HG02938 (cell line): ENCODE results near the gene SMIM38.

Source experiments
- ATAC-seq: cut with Tn5 transposase; IDR thresholded peaks from one replicate; pipeline ENCODE4 v1.9.1; 2021; ENCODE audit warnings: mild to moderate bottlenecking, moderate library complexity; ENCODE audit not compliant: unreplicated experiment

Gene SMIM38

DNA sequence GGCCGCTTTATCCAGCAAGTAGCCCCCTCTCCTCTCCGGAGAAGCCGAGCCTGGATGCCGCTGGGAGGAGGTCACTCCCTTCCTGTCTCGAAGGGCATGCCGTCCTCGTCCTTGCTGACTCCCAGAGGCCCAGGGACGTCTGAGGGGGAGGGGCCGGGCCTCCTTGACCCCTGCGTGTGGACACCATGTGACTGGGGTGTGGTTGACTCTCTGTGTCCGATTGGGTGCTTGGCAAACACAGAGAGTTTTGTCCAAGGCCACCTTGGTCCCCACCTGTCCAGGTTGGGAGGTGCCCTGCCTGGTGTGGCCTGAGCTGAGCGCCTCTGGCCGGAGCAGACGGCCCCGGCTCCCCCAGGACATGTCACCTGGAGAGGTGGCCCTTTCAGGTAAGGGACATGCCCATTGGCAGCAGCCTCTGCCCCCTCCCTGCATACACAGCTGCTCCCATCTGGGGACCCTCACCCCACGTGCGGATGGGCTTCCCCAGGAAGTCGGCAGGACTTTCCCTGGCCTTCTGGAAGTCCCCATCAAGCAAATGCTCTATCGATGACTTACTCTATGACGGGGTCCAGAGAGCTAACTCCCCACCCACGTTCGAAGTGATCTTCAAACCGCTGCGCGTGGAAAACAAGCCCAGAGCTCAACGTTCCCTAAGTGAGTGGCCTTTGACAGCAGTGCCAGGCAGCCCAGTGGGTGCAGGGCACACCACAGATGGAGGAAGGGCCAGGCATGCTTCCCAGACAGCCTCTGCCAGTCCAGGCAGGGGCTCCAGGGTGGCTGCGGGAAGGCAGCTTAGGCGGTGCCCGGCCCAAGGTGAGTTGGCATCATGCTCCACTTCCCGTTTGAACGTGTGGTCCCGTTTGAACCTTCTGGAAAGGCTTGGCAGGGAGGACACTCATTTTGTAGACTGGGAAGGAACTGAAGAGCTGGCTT, at the start of gene SMIM38:
Gene SMIM38, plus strand, starts transcription at position 634 of the 933 bp plus-strand sequence. CDS start 1,912 bp downstream, outside the sequence.
- no peak for ATAC-seq

DNA sequence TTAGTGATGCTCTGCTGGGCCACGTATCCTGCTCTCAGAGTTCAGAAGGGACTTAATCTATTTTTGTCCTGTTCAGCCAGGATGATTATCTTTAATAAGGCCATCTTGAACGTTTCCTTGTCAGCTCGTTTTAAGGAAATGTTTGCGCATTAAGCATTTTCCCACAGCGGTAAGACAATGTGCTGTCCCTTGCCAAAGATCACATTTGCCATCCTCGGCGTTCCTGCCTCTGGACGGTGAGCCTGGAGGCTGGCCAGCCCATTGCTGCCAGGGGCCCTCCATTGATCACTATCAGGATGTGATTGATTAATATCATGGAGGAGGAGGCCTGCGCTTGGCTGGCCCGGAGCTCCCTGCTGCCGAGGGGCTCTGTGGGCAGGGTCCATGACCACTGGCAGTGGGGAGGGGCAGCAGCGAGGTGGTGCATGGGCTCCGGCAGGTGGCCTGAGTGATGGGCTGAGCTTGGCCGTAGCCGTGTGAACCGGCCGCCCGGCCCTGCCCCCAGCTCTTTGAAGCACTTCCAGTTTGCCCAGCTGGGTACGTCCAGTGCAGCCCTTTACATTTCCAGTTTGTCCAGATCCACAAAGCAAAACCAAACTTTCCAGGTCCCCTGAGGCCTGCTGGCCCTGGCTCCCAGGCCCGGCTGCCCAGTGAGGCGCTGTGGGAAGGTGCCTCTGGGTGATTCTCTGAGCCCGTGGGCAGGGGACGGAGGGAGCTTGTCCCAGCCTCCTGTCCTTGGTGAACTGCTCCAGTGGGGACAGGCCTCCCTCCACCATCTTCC, 49.5 kb upstream of the SMIM38 start:
- ATAC-seq = no peak

DNA sequence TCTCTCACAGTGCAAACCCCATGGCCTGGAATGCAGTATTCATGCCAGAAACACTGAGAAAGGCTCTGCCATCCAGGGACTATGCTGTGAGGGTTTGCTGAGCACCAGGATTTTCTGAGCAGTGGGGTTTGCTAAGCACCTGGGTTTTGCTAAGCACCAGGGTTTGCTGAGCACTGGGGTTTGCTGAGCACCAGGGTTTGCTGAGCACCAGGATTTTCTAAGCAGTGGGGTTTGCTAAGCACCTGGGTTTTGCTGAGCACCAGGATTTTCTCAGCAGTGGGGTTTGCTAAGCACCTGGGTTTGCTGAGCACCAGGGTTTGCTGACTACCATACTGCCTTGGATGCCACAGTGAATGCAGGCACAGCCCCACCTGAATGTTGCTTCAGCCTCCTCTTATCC, 48.3 kb upstream of the SMIM38 start:
- no peak for ATAC-seq

DNA sequence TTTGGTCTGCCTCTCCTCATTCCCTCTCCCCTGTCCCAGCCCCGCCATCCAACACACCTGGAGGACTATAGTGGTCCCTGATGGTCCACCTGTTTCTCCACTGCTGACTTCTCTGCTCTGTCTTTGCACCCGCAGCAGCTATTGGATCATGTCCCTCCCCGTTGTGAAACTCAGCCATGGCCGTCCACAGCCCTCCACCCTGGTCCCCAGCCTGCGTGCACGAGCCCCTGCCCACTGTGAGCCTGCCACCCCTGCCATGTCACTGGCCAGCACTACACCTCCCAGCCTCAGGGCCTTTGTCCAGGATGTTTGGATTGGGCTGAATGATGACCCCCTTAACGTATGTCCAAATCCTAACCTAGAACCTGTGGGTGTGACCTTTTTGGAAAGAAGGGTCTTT, 47.7 kb upstream of the SMIM38 start:
- no peak for ATAC-seq

DNA sequence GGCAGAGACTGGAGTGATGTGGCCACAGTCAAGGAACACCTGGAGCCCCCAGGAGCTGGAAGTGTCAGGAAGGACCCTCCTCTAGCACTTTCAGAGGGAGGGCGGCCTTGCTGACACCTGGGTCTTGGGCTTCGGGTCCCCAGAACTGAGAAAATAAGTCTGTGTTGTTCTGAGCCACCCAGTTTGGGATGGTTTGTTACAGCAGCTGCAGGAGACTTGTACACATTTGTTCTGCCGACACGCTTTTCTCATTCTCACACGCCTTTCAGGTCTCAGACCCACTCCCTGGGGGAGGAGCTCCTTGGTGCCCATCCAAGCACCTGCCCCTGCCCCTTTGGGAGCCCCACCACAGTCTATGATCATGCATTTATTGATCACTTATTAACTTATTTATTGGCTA, 47.2 kb upstream of the SMIM38 start:
- no peak for ATAC-seq

DNA sequence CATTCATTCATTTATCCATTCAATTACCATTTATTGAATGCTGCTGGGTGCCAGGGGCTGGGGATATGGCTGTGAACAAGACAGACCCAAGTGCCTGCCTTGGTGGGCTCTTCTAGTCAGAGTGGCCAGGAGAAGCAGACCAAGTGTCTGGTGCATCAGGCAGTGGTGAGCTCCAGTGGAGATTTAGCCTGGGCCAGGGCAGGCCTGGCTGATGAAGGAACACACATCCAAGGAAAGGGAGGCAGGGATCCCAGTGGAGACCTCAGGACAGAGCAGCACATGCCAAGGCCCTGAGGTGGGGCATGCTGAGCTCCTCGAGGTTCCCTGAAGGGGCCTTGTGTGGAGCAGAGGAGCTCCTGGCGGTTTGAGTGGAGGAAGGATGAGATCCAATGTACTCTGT, 46.6 kb upstream of the SMIM38 start:
- no peak for ATAC-seq

DNA sequence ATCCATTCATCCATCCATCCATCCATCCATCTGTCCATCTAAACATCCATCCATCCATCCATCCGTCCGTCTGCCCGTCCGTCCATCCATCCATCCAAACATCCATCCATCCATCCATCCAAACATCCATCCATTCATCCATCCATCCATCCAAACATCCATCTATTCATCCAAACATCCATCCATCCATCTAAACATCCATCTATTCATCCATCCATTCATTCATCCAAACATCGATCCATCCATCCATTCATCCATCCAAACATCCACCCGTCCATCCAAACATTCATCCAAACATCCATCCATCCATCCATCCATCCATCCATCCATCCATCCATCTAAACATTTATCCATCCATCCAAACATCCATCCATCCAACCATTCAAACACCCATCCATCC, 45.3 kb upstream of the SMIM38 start:
- ATAC-seq = no peak

DNA sequence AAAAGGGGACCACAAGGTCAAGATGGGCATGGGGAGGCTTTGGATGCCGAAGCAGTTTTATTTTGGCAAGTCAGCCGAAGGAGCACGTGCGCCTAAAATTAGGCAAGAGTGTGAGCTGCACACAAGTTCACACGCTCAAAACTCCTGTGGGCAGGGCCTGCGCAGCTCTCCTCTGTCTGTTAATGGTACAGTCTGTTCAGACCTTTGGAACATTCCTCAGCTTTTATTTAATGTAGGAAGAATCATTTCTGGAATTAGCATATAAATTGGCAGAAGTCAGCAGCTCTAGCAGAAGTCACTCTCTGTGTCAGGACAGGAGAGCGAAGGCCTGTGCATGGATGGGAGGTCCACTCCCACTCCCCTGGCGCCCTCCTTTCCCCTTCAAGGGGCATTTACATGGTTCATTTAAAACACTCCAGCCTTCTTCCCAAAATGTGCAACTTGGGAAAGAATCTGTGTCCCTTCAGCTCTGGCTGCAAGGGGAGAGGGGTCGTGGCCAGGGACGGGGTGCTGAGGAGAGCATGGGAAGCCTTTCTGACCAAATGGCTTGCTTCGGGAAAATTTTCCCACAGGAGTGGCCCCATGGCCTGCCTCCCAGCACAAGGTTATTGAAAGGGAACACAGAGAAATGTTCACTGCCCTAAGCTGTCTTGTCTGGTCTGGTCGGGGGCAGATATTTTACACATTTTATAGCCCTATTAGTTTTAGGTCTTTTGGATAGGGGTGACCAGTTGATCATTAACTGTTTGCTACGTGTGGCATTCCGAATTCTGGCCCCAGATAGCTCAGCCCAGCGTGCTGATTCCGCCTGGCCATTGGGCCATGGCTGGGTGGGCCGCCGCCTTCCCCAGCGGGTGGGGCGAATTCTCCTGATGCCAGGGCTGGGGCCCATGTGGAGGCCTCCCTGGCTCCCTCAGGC, 43.9 kb upstream of the SMIM38 start:
- no peak for ATAC-seq

DNA sequence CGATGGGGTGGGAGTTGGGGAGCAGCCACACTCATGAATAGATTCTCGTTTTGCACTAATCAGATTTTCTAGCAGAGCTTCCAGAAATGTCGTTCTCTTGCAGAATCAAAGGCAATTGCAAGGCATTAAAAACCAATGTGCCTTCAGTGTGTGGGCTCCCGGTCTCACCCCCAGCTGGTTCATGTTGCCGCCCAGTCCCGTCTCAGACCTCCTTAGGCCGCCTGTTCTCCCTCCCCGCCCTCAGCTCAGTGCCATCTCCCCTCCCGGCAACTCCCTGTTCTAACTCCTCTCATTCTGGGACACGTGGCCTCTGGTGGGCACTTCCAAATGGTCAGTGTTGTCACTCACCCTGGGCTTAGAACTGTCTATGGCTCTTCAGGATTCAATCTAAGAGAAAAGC, 42.5 kb upstream of the SMIM38 start:
- no peak for ATAC-seq

DNA sequence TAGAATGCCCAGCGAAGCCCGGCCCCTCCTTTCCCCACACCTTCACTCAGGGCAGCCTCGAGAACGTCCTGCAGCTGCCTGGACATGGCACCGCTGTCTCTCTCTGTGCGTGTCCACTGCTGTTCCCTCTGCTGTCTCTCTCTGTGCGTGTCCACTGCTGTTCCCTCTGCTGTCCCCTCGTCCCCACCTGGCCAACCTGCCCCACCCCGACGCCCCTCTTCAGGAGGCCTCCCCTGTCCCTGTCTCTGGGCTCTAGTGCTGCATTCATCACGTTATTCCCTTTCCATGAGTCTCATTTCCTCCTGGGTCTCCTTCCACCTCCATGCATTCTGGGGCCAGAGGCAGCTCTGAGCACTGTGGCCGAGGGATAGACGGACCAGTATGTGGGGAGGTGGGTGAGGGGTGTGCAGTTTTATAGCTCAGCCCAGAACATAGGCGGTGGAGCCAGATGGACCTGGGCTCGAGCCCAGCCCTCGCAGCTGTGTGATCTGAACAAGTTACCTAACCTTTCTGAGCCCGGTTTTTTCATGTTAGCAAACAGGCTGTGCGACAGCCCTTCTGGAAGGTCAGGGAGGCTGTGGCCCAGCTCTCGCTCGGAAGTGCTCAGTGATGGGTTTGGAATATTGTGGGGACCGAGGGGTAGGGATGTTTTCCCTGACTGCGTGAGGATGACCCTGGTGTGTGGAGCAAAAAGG, 41.9 kb upstream of the SMIM38 start:
- ATAC-seq = no peak

DNA sequence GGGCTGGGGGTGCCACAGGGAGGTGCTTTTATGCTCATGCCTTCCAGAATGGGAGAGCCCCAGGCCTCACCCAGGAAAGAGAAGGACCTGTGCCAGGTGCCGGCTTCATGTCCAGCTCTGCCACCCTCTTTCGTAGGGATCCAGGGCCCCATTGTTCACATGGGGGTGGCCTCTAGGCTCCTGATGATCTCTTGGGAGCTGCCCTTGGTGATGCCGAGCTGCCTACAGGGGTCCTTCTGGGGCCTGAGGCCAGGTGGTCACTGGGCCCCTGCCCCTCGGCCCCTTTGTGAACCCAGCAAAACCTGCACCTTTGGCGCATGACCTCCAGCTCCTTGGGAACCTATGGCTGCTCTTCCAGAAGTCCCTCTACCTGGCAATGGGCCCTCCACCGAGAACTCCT, 41.4 kb upstream of the SMIM38 start:
- ATAC-seq = no peak

DNA sequence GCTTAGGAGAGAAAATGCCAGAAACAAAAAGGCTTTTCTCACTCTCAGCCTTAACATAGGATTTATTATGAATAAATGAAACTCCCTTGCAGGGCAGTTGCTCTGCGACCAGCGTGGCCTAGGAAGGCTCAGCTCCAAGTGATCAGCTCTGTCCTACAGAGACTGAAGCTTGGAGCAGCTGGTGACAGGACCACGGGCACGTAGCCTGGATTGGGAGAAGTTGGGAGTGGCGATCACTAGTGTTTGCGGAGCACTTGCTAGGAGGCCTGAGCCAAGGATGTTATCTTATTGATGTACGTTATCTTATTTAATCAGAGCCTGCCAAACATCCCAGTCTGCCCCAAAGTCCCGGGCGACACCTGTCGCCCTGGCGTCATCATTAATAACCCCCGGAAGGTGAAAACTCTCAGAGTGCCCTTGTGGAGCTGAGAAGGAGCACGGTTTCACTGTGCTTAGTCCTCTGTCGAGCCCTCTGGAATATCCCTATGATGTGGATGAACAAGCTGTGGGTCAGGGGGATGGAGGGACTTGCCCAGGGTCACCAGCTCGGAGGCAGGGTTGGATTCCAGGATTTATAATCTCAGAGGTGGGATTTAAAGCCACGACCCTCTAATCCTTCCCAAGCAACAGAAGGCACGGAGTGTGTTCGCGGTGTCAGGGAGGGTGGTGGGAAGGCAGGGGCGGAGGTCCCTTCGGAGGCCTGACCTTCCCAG, 40.8 kb upstream of the SMIM38 start:
- no peak for ATAC-seq

- ATAC-seq = no peak
Measured at GRCh38 chr11:69115586-69116560, 39.9 kb upstream of the SMIM38 start.

DNA sequence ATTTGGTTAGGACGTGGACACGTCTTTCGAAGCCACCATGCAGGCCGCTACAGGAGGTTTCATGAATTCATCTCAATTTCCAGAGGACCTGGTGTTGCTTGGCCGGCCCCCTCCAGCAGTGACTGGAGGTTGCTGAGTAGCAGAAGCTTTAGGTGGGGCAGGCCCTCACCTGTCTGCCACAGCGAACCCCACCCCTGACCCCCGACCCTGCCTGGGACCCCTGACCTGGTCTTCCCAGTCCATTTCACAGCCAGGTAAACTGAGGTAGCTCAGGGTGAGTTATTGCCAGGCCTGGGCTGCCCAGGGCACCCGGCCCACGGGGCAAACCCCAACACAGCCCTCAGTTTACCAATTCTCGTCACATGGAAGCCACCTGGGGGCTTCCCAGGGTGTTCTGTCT, 39.1 kb upstream of the SMIM38 start:
- no peak for ATAC-seq

DNA sequence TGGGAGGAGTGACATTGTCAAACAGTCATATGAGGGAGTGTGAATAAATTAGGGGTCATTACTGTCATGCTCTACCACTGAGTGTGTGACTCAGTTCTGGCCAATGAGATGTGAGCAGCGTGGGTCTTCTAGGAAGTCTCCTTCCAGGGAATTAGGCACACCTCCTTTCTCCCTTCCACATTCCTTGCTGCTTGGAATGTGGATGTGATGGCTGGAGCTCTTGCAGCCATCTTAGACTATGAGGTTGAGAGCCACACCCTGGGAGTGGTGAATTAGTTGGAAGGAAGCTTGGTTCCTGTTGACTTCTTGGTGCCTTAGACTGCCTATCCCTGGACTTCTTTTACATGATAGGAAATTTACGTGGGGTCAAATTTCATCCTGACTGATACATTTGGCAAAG, 36.5 kb upstream of the SMIM38 start:
- no peak for ATAC-seq

- no peak for ATAC-seq
Measured at GRCh38 chr11:69120096-69120875, 35.4 kb upstream of the SMIM38 start.

DNA sequence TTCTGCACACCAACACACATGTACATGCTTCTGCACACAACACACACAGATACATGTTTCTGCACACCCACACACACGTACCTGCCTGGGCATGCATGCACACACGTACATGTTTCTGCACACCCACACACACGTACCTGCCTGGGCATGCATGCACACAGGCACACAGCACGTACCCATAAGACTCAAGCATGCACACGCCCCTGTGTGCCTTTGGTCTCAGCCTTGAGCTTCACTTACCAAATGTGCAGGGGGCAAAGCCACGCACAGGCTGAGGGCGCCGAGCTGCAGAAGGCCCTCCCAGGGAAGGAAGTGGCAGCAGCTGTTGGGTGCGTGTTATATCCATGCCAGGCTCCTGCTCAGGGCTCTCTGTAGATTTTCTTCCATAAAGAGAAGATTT, 34.7 kb upstream of the SMIM38 start:
- no peak for ATAC-seq
